Activated B cell treated with CpG ODN at 0.5 μM for 24 hours (primary cell): Measurements from ENCODE around the gene ZSWIM5. TPM values are rescaled to one million over a fixed set of nuclear protein-coding genes. Genes with fewer than 3 reads are reported as not detected.

Experiments
- ATAC-seq: fragments of 200-7000 bp; cut with Tn5 transposase; one replicate; pipeline ENCODE4 v1.10.0; 2021; ENCODE audit warnings: low read depth, mild to moderate bottlenecking, moderate library complexity
- CTCF ChIA-PET: fragments of 350-600 bp; sonication (Branson Sonifier 250); formaldehyde crosslinking; loops from one replicate; lab custom pipeline; 2021; ENCODE audit warnings: antibody characterized with exemption; lab: Charles Lee
- POLR2A ChIA-PET: fragments of 350-600 bp; sonication (Branson Sonifier 250); formaldehyde crosslinking; loops from one replicate; lab custom pipeline; 2021; ENCODE audit warnings: antibody characterized with exemption; lab: Charles Lee
- DNase-seq: peaks from one replicate; pipeline ENCODE4 v3.0.0; 2022
- H3K27ac Mint-ChIP-seq: one replicate; pipeline ENCODE4 v1.8.0; 2020; ENCODE audit warnings: mixed read lengths
- H3K27me3 Mint-ChIP-seq: one replicate; pipeline ENCODE4 v1.8.0; 2021; ENCODE audit warnings: mixed read lengths
- H3K36me3 Mint-ChIP-seq: one replicate; pipeline ENCODE4 v1.8.0; 2021; ENCODE audit warnings: low read depth, mixed read lengths
- H3K4me1 Mint-ChIP-seq: one replicate; pipeline ENCODE4 v1.8.0; 2021; ENCODE audit warnings: mixed read lengths
- H3K4me3 Mint-ChIP-seq: one replicate; pipeline ENCODE4 v1.8.0; 2020; ENCODE audit warnings: mild to moderate bottlenecking, mixed read lengths
- H3K9me3 Mint-ChIP-seq: one replicate; pipeline ENCODE4 v1.8.0; 2020; ENCODE audit warnings: mixed read lengths
- intact Hi-C: fragments of 100-400 bp; cut with micrococcal nuclease; formaldehyde crosslinking; loops from one replicate; pipeline ENCODE4 v1.15.1; 2024
- total RNA-seq: library from RNA; stranded (reverse); gene quantifications from 2 replicates; pipeline ENCODE4 v1.2.3, GENCODE V29; 2022
- TF ChIP-seq, protein P1 (sequence below): fragments of 200-600 bp; IDR thresholded peaks from one replicate; pipeline ENCODE4 v1.8.0; 2022; ENCODE audit warnings: antibody characterized with exemption, mild to moderate bottlenecking

The ZSWIM5 gene
- total RNA-seq, 1 donor from 2014 or later: 1.6 TPM

DNA sequence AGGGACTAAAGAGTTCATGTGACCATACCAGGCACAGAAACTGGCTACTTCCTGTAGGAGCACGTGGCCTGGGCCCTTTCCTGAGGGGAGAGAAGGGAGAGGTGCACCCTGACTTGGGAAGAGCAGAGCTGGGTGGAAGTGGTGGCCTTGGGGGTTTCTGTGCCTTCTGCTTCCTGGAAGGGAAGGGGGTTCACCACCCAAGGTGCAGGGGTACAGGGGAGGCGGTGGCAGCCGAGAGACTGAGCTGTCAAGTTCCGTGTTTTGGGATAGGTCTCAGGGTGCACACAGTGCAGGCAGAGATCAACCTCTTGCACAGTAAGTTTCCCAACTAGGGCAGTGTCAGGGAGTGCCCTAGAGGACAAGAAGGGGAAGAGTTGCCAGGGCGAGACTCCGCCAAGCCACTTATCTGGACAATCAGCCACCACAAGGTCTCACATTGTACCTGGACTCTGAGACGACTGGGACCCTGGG, 205.4 kb downstream of the ZSWIM5 start:
- intact Hi-C loops: no loop called here
- ChIA-PET CTCF (no interaction called here), POLR2A (no interaction called here)
- H3K9me3 Mint-ChIP-seq: no peaks in the 10 kb centered on the region
- no peaks in the 10 kb centered on the region for H3K27me3 Mint-ChIP-seq
- H3K27ac Mint-ChIP-seq: peak overlapping the region; percentile 38
- H3K36me3 Mint-ChIP-seq: peaks cover 51% of the 10 kb centered on the region
- peaks cover 5% of the 10 kb centered on the region for H3K4me1 Mint-ChIP-seq
- TF ChIP-seq, protein P1, sequence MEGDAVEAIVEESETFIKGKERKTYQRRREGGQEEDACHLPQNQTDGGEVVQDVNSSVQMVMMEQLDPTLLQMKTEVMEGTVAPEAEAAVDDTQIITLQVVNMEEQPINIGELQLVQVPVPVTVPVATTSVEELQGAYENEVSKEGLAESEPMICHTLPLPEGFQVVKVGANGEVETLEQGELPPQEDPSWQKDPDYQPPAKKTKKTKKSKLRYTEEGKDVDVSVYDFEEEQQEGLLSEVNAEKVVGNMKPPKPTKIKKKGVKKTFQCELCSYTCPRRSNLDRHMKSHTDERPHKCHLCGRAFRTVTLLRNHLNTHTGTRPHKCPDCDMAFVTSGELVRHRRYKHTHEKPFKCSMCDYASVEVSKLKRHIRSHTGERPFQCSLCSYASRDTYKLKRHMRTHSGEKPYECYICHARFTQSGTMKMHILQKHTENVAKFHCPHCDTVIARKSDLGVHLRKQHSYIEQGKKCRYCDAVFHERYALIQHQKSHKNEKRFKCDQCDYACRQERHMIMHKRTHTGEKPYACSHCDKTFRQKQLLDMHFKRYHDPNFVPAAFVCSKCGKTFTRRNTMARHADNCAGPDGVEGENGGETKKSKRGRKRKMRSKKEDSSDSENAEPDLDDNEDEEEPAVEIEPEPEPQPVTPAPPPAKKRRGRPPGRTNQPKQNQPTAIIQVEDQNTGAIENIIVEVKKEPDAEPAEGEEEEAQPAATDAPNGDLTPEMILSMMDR: no peak
- no peak for DNase-seq
- ATAC-seq: no peak
- no peak overlapping the region for H3K4me3 Mint-ChIP-seq

DNA sequence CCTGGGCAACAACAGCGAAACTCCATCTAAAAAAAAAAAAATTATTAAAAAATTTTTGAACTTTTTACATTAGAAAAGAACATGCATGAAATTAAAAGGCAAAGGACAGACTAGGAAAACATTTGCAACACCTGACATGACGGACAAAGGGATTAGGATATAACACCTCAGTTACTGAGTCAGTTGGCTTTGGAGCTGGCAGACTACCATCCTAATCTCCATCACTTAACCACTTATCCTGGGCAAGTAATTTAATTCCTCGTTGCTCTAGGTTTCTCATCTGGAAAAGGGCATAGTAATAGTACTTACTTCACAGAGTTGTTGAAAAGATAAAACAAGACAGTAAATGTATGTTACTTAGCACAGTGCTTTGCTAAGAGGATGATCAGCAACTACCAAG, 207.2 kb downstream of the ZSWIM5 start:
- TF ChIP-seq, protein P1: no peak
- intact Hi-C loops: no loop called here
- Mint-ChIP-seq H3K27ac (no peak overlapping the region), H3K9me3 (no peaks in the 10 kb centered on the region), H3K4me3 (no peak overlapping the region), H3K4me1 (peaks cover 5% of the 10 kb centered on the region), H3K27me3 (no peaks in the 10 kb centered on the region), H3K36me3 (peaks cover 33% of the 10 kb centered on the region)
- POLR2A ChIA-PET: interaction anchor here (0.6 kb wide), 1 partner anchor 38 kb away, joined by 3 read pairs; no protein-coding TSS in a partner anchor
- no peak for DNase-seq
- CTCF ChIA-PET: no interaction called here
- no peak for ATAC-seq

DNA sequence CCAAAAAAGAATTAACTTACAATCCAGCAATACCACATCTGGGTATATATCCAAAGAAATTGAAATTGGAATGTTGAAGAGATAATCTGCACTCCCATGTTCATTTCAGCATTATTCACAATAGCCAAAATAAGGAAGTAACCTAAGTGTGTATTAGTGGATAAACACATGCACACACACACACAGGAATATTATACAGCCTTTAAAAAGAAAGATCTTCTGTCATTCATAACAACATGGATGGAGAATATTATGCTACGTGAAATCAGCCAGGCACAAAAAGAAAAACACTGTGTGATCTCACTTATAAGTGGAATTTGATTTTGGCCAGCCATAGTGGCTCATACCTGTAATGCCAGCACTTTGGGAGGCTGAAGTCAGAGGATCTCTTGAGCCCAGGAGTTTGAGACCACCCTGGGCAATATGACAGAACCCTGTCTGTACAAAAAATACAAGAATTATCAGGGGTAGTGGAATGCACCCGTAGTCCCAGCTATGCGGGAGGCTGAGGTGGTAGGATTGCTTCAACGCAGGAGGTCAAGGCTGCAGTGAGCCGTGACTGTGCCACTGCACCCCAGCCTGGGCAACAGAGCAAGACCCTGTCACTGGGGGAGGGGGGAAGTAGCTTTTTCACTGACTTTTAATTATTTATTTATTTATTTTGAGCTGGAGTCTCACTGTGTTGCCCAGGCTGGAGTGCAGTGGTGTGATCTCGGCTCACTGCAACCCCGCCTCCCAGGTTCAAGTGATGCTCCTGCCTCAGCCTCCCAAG, 210.8 kb downstream of the ZSWIM5 start:
- TF ChIP-seq, protein P1: no peak
- no peak overlapping the region for H3K27ac Mint-ChIP-seq
- intact Hi-C loops: no loop called here
- no peaks in the 10 kb centered on the region for H3K36me3 Mint-ChIP-seq
- no peaks in the 10 kb centered on the region for H3K9me3 Mint-ChIP-seq
- CTCF ChIA-PET: interaction anchor here (0.6 kb wide), 1 partner anchor 693 kb away, joined by 3 read pairs; no protein-coding TSS in a partner anchor
- H3K4me1 Mint-ChIP-seq: no peaks in the 10 kb centered on the region
- ATAC-seq (no peak), DNase-seq (no peak)
- POLR2A ChIA-PET: no interaction called here
- no peak overlapping the region for H3K4me3 Mint-ChIP-seq
- H3K27me3 Mint-ChIP-seq: no peaks in the 10 kb centered on the region

DNA sequence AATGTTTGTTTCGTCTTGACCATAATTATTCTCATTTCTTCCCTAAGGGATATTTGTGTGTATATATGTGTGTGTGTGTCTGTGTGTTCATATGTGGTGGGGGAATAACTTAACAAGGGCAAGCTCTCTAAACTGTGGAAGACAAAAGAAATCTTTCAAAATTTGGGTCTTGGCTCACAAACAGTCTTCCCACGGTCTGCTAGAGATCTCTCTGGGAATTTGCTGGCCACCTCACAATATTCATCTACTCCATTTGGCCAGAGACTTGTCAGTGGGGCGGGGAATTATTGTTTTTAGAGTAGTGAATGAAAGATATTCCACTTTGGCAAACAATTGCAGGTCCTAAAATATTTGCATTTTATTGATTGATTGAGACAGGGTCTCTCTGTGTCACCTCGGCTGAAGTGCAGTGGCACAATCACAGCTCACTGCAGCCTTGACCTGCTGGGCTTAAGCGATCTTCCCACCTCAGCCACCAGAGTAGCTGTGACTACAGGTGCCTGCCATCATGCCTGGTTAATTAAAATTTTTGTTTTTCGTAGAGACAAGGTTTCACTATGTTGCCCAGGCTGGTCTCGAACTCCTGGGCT, 212.0 kb downstream of the ZSWIM5 start:
- CTCF ChIA-PET: no interaction called here
- TF ChIP-seq, protein P1: no peak
- H3K4me3 Mint-ChIP-seq: no peak overlapping the region
- no peaks in the 10 kb centered on the region for H3K36me3 Mint-ChIP-seq
- ATAC-seq: no peak
- no peak for DNase-seq
- POLR2A ChIA-PET: no interaction called here
- H3K9me3 Mint-ChIP-seq: no peaks in the 10 kb centered on the region
- intact Hi-C loops: no loop called here
- H3K27ac Mint-ChIP-seq: no peak overlapping the region
- H3K27me3 Mint-ChIP-seq: no peaks in the 10 kb centered on the region
- H3K4me1 Mint-ChIP-seq: no peaks in the 10 kb centered on the region

DNA sequence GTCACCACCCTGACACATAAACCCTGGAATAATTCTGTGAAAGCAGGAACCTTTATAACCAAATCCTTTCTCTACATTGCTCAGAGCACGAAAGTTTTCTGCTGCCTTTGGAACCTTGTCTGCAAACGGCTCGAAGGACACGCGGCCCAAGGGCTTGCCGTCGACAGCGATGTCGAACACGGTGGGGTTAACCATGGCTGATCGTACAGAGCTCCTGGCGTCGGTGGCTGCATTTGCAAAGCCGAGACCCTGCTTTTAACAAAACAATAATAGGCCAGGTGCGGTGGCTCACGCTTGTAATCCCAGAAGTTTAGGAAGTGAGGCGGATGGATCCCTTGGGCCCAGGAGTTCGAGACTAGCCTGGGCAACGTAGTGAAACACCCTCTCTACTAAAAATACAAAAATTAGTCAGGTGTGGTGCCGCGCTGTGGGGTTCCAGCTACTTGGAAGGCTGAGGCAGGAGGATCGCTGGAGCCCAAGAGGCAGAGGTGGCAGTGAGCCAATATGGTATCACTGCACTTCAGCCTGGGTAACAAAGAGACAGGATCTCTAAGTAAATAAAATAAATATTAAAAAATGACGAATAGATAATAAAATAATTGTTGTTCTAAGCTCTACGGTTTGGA, 217.8 kb downstream of the ZSWIM5 start:
- intact Hi-C loops: loop anchor here (5.0 kb wide), 1 partner anchor 201 kb away; the partner anchor contains the start of gene BEST4
- TF ChIP-seq, protein P1: no peak
- ATAC-seq: no peak
- no peak overlapping the region for H3K27ac Mint-ChIP-seq
- no peak for DNase-seq
- ChIA-PET POLR2A (interaction anchor here (0.6 to 3.9 kb wide), 3 partner anchors 22 to 315 kb away, joined by 3 to 22 read pairs (median 6); partner anchors contain the start of gene HECTD3), CTCF (no interaction called here)
- peaks cover 21% of the 10 kb centered on the region for H3K4me1 Mint-ChIP-seq
- no peak overlapping the region for H3K4me3 Mint-ChIP-seq
- H3K9me3 Mint-ChIP-seq: no peaks in the 10 kb centered on the region
- no peaks in the 10 kb centered on the region for H3K27me3 Mint-ChIP-seq
- H3K36me3 Mint-ChIP-seq: peaks cover 5% of the 10 kb centered on the region
